Chondrocyte (in vitro differentiated cells): ENCODE results near the gene RASGRP2. TPM values are rescaled to one million over a fixed set of nuclear protein-coding genes. Genes with fewer than 3 reads are reported as not detected.

Experiments used
- DNase-seq: peaks from one replicate; pipeline ENCODE4 v3.0.0; 2021; ENCODE audit warnings: mixed read lengths, low spot score
- H3K27ac Mint-ChIP-seq: one replicate; pipeline ENCODE4 v1.8.0; 2021; ENCODE audit warnings: mild to moderate bottlenecking, moderate library complexity, mixed read lengths; ENCODE audit not compliant: unreplicated experiment
- H3K27me3 Mint-ChIP-seq: 2 replicates; pipeline ENCODE4 v1.8.0; 2021; ENCODE audit warnings: low read depth, mixed read lengths
- H3K36me3 Mint-ChIP-seq: 2 replicates; pipeline ENCODE4 v1.8.0; 2021; ENCODE audit warnings: low read depth, mixed read lengths
- H3K4me1 Mint-ChIP-seq: 2 replicates; pipeline ENCODE4 v1.8.0; 2021; ENCODE audit warnings: low read depth, mild to moderate bottlenecking, mixed read lengths
- H3K4me3 Mint-ChIP-seq: one replicate; pipeline ENCODE4 v1.8.0; 2021; ENCODE audit warnings: mild to moderate bottlenecking, moderate library complexity, mixed read lengths; ENCODE audit not compliant: unreplicated experiment
- H3K9me3 Mint-ChIP-seq: 2 replicates; pipeline ENCODE4 v1.8.0; 2021; ENCODE audit warnings: low read depth, mixed read lengths
- long read RNA-seq: library from polyadenylated mRNA; stranded (forward); transcript quantifications from one replicate; pipeline ENCODE4 v2.0.0, GENCODE V29; 2021
- total RNA-seq: library from RNA; stranded (reverse); gene quantifications from 3 replicates; pipeline ENCODE4 v1.2.1, GENCODE V29; 2021
- TF ChIP-seq, protein P1 (sequence below): fragments of 200-600 bp; sonication (generic); IDR thresholded peaks from 2 replicates; pipeline ENCODE4 v1.5.0; 2021; ENCODE audit warnings: antibody characterized with exemption, mild to moderate bottlenecking, moderate library complexity

Gene RASGRP2
- 4.7 to 11.4 TPM (median 10.1 TPM) in 3 replicates for total RNA-seq
- long read RNA-seq, partial matches to known transcripts = 2 of 10 reads
- long read RNA-seq, other reads (novel, unspliced or antisense) = 4 of 10 reads

DNA sequence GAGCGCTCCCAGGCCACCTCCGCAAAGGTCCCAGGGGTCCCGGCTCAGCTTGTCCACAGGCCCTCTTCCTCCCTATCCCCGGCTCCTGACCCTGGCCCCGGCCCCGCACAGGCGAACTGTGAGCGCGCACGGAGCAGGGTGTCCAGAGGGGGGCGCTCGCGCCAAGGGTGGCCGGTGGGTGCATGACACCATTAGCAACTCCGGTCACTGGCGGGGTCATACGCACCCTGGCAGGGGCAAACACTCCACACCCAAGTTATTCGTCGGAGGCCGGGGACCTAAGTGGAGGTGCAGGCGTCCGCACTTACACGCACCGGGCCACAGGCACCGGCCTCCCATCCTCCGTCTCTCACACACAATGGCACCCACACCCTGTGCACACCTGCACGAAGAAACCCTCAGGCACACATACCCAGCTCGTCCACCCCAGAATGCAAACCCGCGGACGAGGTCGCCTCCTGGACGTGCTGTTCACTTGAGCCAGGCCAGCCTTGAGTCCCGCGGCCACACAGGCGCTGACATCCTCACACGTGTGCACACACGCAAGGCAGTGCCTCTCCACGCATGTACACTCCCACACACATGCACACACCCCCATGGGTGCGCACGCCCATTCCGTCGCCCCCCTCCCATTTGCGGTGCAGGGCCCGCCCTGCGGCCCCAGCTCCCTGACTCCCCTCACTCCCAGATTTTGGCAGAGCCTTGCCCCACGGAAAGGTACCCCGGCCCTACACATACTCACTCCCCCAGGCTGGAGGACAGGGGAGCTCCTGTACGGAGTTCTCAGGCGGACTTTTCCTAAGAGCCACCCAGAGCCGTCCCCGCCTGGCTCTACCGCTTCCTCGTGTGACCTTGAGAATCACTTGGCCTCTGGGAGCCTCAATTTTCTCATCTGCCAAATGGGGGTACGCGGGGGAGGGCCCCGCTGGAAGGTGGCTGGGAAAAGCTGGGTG, at the start of gene RASGRP2:
Gene RASGRP2 (minus strand): TSS at position 552 of the 953 bp plus-strand sequence. CDS start 1,276 bp downstream, outside the sequence.
- TF ChIP-seq, protein P1, sequence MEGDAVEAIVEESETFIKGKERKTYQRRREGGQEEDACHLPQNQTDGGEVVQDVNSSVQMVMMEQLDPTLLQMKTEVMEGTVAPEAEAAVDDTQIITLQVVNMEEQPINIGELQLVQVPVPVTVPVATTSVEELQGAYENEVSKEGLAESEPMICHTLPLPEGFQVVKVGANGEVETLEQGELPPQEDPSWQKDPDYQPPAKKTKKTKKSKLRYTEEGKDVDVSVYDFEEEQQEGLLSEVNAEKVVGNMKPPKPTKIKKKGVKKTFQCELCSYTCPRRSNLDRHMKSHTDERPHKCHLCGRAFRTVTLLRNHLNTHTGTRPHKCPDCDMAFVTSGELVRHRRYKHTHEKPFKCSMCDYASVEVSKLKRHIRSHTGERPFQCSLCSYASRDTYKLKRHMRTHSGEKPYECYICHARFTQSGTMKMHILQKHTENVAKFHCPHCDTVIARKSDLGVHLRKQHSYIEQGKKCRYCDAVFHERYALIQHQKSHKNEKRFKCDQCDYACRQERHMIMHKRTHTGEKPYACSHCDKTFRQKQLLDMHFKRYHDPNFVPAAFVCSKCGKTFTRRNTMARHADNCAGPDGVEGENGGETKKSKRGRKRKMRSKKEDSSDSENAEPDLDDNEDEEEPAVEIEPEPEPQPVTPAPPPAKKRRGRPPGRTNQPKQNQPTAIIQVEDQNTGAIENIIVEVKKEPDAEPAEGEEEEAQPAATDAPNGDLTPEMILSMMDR = peak; percentile 75
- Mint-ChIP-seq H3K9me3 (no peaks in the 10 kb centered on the region), H3K4me3 (peak within 1 kb of the TSS; percentile 75), H3K27ac (peak within 1 kb of the TSS; percentile 80), H3K36me3 (no peaks in the 10 kb centered on the region), H3K4me1 (peaks cover 22% of the 10 kb centered on the region), H3K27me3 (no peaks in the 10 kb centered on the region)
- DNase-seq = no peak

DNA sequence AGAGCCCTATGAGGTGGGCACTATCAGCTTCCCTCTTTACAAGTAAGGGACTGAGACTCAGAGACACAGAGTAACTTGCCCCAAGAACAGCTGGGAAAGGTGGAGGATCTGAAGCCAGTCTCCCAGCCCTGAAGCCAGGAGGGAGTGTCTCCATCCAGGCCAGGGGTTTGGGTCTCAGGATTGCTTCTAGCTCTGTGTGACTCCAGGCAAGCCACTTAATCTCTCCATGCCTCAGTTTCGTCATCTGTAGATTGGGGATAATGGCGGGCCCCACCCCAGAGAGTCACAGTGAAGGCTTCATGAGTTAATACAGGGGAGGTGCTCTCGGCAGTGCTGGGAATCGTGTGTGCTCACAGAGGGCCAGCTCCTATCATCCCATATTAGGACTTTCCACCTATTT, 48.5 kb upstream of the RASGRP2 start:
- no peaks in the 10 kb centered on the region for H3K9me3 Mint-ChIP-seq
- no peaks in the 10 kb centered on the region for H3K4me1 Mint-ChIP-seq
- peaks cover 1% of the 10 kb centered on the region for H3K36me3 Mint-ChIP-seq
- DNase-seq = peak; percentile 34
- H3K4me3 Mint-ChIP-seq = no peak overlapping the region
- H3K27me3 Mint-ChIP-seq = no peaks in the 10 kb centered on the region
- TF ChIP-seq, protein P1 = no peak
- H3K27ac Mint-ChIP-seq = no peak overlapping the region

- TF ChIP-seq, protein P1 = no peak
- H3K36me3 Mint-ChIP-seq = peaks cover 1% of the 10 kb centered on the region
- H3K27me3 Mint-ChIP-seq = no peaks in the 10 kb centered on the region
- H3K4me3 Mint-ChIP-seq = no peak overlapping the region
- H3K27ac Mint-ChIP-seq = no peak overlapping the region
- no peaks in the 10 kb centered on the region for H3K9me3 Mint-ChIP-seq
- H3K4me1 Mint-ChIP-seq = no peaks in the 10 kb centered on the region
- DNase-seq = peak; percentile 84
Observed at GRCh38 chr11:64791781-64792291, 47.9 kb upstream of the RASGRP2 start.

DNA sequence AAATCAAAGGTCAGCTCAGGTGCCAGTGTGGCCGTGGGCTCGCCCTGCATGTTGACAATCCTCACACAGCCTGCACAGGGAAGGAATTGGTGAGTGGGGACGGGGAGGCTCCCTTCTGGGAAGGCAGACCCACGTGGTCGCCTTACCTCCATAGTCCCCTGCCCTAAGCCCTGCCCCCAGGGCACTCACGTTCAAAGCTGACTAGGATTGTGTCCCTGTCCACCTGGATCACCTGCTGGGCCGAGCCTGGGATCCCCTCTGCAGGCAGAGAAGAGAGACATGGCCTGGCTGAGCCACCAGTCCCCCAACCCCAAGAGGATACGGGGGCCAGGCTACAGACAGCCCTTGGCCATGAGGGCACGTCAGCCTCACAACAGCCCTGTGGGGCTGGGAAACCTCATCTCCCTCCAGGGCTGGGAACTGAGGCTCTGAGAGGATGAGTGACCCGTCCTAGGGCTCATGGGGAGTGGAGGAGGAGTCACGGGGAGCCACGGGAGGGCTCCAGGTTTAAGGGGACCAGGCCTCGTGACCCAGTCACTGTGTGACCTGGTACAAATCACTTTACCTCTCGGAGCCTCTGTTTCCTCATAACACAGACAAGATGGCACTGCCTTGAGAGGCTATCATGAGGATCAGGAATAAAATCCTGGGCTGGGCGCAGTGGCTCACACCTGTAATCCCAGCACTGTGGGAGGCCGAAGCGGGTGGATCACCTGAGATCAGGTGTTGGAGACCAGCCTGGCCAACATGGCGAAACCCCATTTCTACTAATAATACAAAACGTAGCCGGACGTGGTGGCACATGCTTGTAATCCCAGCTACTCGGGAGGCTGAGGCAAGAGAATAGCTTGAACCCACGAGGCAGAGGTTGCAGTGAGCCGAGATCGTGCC, 46.5 kb upstream of the RASGRP2 start:
- peak; percentile 82 for DNase-seq
- Mint-ChIP-seq H3K27ac (no peak overlapping the region), H3K4me1 (no peaks in the 10 kb centered on the region), H3K27me3 (no peaks in the 10 kb centered on the region), H3K9me3 (no peaks in the 10 kb centered on the region), H3K4me3 (no peak overlapping the region), H3K36me3 (peaks cover 1% of the 10 kb centered on the region)
- TF ChIP-seq, protein P1 = no peak
